Measurements from ENCODE around the gene ZNF280B. TPM values are rescaled to one million over a fixed set of nuclear protein-coding genes. Genes with fewer than 3 reads are reported as not detected.
"Not testable (repeated sequence)": the region's sequence is repeated elsewhere in the genome, so short reads cannot be mapped to it uniquely, and the experiment has no call there.

The ZNF280B gene
- total RNA-seq, 2 experiments from 2014 or later: 2.4 to 2.7 TPM

DNA sequence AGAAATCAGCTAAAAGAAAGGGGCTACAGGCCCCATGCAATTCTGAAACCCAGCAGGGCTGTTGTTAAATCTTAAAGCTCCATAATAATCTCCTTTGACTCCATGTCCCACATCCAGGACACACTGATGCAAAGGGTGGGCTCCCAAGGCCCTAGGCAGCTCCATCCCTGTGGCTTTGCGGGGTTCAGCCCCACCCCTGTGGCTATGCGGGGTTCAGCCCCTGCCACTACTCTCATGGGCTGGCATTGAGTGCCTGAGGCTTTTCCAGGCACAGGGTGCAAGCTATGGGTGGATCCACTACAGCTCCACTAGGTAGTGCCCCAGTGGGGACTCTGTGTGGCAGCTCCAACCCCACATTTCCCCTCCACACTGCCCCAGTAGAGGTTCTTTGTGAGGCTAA, 20.2 kb upstream of the ZNF280B start:
- DNase-seq (no peak), ATAC-seq (ENCODE audit: low read depth) (no peak)
- POLR2A ChIA-PET: no interaction called here
- H3K4me3 Mint-ChIP-seq: no peak overlapping the region
- no peaks in the 10 kb centered on the region for H3K9me3 Mint-ChIP-seq
- H3K27ac Mint-ChIP-seq: no peak overlapping the region
- H3K4me1 Mint-ChIP-seq: no peaks in the 10 kb centered on the region
- H3K36me3 Mint-ChIP-seq: no peaks in the 10 kb centered on the region
- H3K27me3 Mint-ChIP-seq: peaks cover 15% of the 10 kb centered on the region

DNA sequence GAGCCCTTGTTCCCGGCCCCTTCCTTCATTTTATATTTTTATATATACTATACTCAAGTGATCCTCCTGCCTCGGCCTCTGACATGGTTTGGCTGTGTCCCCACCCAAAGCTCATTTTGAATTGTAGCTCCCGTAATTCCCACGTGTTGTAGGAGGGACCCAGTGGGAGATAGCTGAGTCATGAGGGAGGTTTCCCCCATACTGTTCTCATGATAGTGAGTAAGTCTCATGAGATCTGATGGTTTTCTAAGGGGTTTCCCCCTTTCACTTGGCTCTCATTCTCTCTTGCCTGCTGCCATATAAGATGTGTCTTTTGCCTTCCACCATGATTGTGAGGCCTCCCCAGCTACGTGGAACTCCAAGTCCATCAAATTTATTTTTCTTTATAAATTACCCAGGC, 18.8 kb upstream of the ZNF280B start:
- no peaks in the 10 kb centered on the region for H3K4me1 Mint-ChIP-seq
- H3K4me3 Mint-ChIP-seq: no peak overlapping the region
- POLR2A ChIA-PET: no interaction called here
- peaks cover 17% of the 10 kb centered on the region for H3K27me3 Mint-ChIP-seq
- no peaks in the 10 kb centered on the region for H3K9me3 Mint-ChIP-seq
- ATAC-seq (ENCODE audit: low read depth) (no peak), DNase-seq (no peak)
- H3K36me3 Mint-ChIP-seq: no peaks in the 10 kb centered on the region
- no peak overlapping the region for H3K27ac Mint-ChIP-seq

DNA sequence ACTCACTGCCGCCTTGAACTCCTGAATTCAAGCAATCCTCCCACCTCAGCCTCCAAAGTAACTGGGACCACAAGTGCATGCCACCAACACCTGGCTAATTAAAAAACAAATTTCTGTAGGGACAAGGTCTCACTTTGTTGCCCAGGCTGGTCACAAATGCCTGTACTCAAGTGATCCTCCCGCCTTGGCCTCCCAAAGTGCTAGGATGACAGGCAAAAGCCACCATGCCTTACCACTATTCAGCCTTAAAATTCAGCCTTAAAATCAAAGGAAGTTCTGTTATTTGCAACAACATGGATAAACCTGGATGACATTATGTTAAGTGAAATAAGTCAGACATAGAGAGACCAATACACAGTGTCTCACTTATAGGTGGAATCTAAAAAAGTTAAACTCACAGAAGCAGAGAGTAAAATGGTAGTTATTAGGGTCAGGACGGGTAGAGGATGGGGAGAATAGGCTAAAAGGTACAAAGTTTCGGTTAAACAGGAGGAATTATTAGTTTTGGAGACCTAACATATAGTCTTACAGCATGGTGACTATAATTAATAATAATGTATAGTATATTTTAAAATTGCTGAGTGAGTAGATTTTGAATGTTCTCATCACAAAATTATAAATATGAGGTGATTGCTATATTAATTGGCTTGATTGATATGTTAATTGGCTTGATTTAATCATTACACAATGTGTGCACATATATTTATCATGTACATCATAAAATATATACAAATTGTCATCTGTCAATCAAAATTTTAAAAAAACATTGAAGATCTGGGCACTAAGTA, 17.8 kb upstream of the ZNF280B start:
- peaks cover 17% of the 10 kb centered on the region for H3K27me3 Mint-ChIP-seq
- ATAC-seq (ENCODE audit: low read depth) (no peak), DNase-seq (no peak)
- no peak overlapping the region for H3K4me3 Mint-ChIP-seq
- H3K27ac Mint-ChIP-seq: no peak overlapping the region
- no peaks in the 10 kb centered on the region for H3K9me3 Mint-ChIP-seq
- POLR2A ChIA-PET: no interaction called here
- H3K4me1 Mint-ChIP-seq: no peaks in the 10 kb centered on the region
- no peaks in the 10 kb centered on the region for H3K36me3 Mint-ChIP-seq

- Mint-ChIP-seq H3K9me3 (no peaks in the 10 kb centered on the region), H3K27me3 (peaks cover 20% of the 10 kb centered on the region), H3K4me3 (no peak overlapping the region), H3K4me1 (no peaks in the 10 kb centered on the region), H3K27ac (no peak overlapping the region), H3K36me3 (no peaks in the 10 kb centered on the region)
- POLR2A ChIA-PET: no interaction called here
- ATAC-seq (ENCODE audit: low read depth) (no peak), DNase-seq (no peak)
These were observed 15.0 kb upstream of the ZNF280B start for GRCh38 chr22:22523494-22523893.

GRCh38 chr22:22521631-22522030, 13.1 kb upstream of the ZNF280B start:
- no peaks in the 10 kb centered on the region for H3K9me3 Mint-ChIP-seq
- no peak overlapping the region for H3K27ac Mint-ChIP-seq
- H3K27me3 Mint-ChIP-seq: peaks cover 25% of the 10 kb centered on the region
- DNase-seq (no peak), ATAC-seq (ENCODE audit: low read depth) (no peak)
- H3K4me3 Mint-ChIP-seq: no peak overlapping the region
- no peaks in the 10 kb centered on the region for H3K4me1 Mint-ChIP-seq
- no peaks in the 10 kb centered on the region for H3K36me3 Mint-ChIP-seq
- POLR2A ChIA-PET: interaction anchor here (0.6 kb wide), 1 partner anchor 648 kb away, joined by 3 read pairs; no protein-coding TSS in a partner anchor

DNA sequence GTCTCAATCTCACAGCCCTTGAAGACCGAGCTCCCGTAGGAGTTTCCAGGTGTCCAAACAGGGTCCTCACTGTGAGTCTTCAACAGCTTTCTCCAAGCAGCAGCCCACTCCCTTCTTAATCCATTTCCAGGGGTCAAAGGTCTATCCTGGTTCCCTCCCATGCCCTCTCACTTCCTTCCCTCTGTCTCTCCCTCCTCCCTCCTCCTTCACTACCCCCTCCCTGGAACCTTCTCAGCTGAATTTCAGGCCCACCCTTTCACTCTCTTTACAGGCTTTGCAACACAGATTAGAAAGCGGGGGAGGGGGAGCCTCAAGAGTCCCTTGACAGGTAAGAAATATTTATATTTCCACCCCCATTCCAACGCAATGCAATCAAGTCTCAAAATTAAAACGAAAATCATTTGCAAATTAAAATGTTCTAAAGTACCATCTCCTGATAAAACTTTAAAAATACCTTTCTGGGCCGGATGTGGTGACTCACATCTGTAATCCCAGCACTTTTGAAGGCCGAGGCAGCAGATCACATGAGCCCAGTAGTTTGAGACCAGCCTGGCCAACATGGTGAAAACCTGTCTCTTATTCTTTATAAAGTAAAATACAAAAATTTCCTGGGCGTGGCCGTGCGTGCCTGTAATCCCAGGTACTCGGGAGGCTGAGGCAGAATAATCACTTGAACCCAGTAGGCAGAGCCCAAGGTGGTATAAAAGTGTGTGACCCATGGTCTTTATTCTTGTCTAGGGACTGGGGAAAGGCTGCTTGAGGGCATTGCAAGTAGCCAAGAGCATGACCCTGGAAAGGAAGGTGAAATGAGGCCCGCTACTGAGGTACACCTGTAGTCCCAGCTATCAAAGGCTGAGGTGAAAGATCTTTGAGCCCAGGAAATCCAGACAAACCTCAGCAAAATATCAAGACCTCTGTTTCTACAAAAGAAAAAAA, 12.4 kb upstream of the ZNF280B start:
- Mint-ChIP-seq H3K27me3 (peaks cover 28% of the 10 kb centered on the region), H3K4me3 (no peak overlapping the region), H3K27ac (no peak overlapping the region), H3K36me3 (no peaks in the 10 kb centered on the region), H3K4me1 (no peaks in the 10 kb centered on the region), H3K9me3 (no peaks in the 10 kb centered on the region)
- no peak for DNase-seq
- POLR2A ChIA-PET: interaction anchor here (0.6 kb wide), 1 partner anchor 648 kb away, joined by 3 read pairs; no protein-coding TSS in a partner anchor
- ATAC-seq (ENCODE audit: low read depth): no peak

DNA sequence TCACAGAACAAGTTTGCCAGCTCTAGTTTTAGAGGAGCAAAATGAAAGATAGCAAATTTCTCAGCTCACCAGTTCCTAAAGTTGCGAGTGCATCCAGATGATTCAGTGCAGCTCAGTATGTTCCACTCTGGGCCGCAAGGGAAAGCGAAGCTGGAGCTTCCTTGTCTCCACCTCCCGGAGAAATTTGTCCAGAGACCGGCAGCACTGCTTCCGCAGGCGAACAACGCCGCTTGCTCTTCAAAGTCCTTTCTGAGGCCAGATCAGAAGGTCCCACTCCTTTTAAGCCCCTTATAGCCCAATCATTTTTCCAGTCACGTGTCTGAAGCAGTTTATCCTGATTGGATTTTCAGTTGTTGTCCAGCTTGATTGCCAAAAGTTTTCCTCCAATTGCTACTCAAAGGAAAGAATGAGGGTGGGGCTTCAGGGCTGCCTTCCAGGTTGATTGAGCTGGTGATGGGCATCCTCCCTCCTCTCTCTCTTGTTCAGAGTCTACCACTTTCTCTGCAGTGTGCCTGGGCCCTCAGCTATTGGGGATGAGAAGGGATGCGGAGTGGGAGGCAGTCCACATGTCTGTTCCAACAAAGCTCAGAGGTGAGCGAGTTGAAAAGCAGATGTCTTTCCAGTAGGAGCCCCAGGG, 11.6 kb upstream of the ZNF280B start, which contains the start of gene ZNF280A:
Gene ZNF280A, minus strand, starts transcription at position 251 of the 637 bp plus-strand sequence. CDS start 4,640 bp downstream, outside the sequence.
- Mint-ChIP-seq H3K36me3 (no peaks in the 10 kb centered on the region), H3K9me3 (no peaks in the 10 kb centered on the region), H3K4me1 (no peaks in the 10 kb centered on the region), H3K4me3 (no peak within 1 kb of the TSS), H3K27me3 (peaks cover 20% of the 10 kb centered on the region), H3K27ac (no peak within 1 kb of the TSS)
- ATAC-seq (ENCODE audit: low read depth): no peak
- no peak for DNase-seq
- POLR2A ChIA-PET: no interaction called here

- no peaks in the 10 kb centered on the region for H3K4me1 Mint-ChIP-seq
- no peaks in the 10 kb centered on the region for H3K36me3 Mint-ChIP-seq
- POLR2A ChIA-PET: no interaction called here
- H3K27me3 Mint-ChIP-seq: peaks cover 20% of the 10 kb centered on the region
- H3K4me3 Mint-ChIP-seq: no peak overlapping the region
- no peak for DNase-seq
- H3K9me3 Mint-ChIP-seq: no peaks in the 10 kb centered on the region
- no peak overlapping the region for H3K27ac Mint-ChIP-seq
- ATAC-seq (ENCODE audit: low read depth): no peak
These were observed 11.0 kb upstream of the ZNF280B start for GRCh38 chr22:22519591-22519990.

DNA sequence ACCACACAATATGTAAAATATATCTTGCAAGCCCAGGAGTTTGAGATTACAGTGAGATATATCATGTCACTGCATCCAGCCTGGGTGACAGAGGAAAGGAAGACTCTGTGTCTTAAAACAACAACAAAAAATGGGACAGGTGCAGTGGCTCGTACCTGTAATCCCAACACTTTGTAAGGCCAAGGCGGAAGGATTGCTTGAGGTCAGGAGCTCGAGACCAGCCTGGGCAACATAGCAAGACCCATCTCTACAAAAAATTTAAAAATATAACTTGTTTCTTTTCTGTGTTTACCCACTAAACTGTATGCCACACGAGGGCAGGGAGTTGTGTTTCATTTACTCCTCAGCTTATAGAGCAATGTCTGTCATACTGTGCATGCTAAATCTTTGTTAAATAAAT, 8.4 kb upstream of the ZNF280B start:
- H3K27ac Mint-ChIP-seq: no peak overlapping the region
- no peaks in the 10 kb centered on the region for H3K36me3 Mint-ChIP-seq
- no peak overlapping the region for H3K4me3 Mint-ChIP-seq
- no peaks in the 10 kb centered on the region for H3K9me3 Mint-ChIP-seq
- no peaks in the 10 kb centered on the region for H3K4me1 Mint-ChIP-seq
- POLR2A ChIA-PET: no interaction called here
- DNase-seq (no peak), ATAC-seq (ENCODE audit: low read depth) (no peak)
- H3K27me3 Mint-ChIP-seq: peaks cover 31% of the 10 kb centered on the region

- ATAC-seq (ENCODE audit: low read depth): no peak
- DNase-seq: no peak
- Mint-ChIP-seq H3K27me3 (peaks cover 32% of the 10 kb centered on the region), H3K36me3 (no peaks in the 10 kb centered on the region), H3K9me3 (peaks cover 3% of the 10 kb centered on the region), H3K27ac (no peak overlapping the region), H3K4me3 (no peak overlapping the region), H3K4me1 (no peaks in the 10 kb centered on the region)
- POLR2A ChIA-PET: no interaction called here
These were observed 7.3 kb upstream of the ZNF280B start for GRCh38 chr22:22515890-22516289.

GRCh38 chr22:22514431-22514830, 5.9 kb upstream of the ZNF280B start:
- H3K4me3 Mint-ChIP-seq; H3K4me1 Mint-ChIP-seq; H3K9me3 Mint-ChIP-seq; ATAC-seq (ENCODE audit: low read depth); H3K36me3 Mint-ChIP-seq; H3K27ac Mint-ChIP-seq; DNase-seq; POLR2A ChIA-PET: not testable (repeated sequence)
- peaks cover 31% of the 10 kb centered on the region for H3K27me3 Mint-ChIP-seq

DNA sequence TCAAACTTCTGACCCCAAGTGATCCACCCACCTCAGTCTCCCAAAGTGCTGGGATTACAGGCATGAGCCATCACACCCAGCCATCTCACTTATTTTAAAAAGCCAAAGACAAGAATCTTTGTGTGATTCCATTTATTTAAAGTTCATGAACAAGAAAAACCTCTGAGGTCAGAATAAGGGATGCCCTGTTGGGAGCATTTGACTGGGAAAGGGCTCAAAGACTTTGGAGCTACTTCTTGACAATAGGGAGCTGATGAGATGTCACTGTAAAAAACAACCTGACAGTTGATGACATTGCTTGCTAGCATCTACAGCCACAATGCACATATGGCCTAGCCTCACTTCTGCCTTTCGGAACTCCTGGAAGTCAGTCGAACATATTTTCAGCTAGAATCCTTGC, 5.1 kb upstream of the ZNF280B start:
- DNase-seq (no peak), ATAC-seq (ENCODE audit: low read depth) (no peak)
- peaks cover 4% of the 10 kb centered on the region for H3K4me1 Mint-ChIP-seq
- peaks cover 29% of the 10 kb centered on the region for H3K27me3 Mint-ChIP-seq
- POLR2A ChIA-PET: no interaction called here
- H3K36me3 Mint-ChIP-seq: peaks cover 2% of the 10 kb centered on the region
- no peak overlapping the region for H3K4me3 Mint-ChIP-seq
- no peak overlapping the region for H3K27ac Mint-ChIP-seq
- peaks cover 8% of the 10 kb centered on the region for H3K9me3 Mint-ChIP-seq

GRCh38 chr22:22512951-22513350, 4.4 kb upstream of the ZNF280B start:
- POLR2A ChIA-PET: no interaction called here
- no peak overlapping the region for H3K27ac Mint-ChIP-seq
- peaks cover 29% of the 10 kb centered on the region for H3K27me3 Mint-ChIP-seq
- no peak overlapping the region for H3K4me3 Mint-ChIP-seq
- DNase-seq (no peak), ATAC-seq (ENCODE audit: low read depth) (no peak)
- peaks cover 8% of the 10 kb centered on the region for H3K9me3 Mint-ChIP-seq
- H3K36me3 Mint-ChIP-seq: peaks cover 2% of the 10 kb centered on the region
- H3K4me1 Mint-ChIP-seq: peaks cover 5% of the 10 kb centered on the region
